ENCODE measurements around the gene FAM83C.

Gene FAM83C

DNA sequence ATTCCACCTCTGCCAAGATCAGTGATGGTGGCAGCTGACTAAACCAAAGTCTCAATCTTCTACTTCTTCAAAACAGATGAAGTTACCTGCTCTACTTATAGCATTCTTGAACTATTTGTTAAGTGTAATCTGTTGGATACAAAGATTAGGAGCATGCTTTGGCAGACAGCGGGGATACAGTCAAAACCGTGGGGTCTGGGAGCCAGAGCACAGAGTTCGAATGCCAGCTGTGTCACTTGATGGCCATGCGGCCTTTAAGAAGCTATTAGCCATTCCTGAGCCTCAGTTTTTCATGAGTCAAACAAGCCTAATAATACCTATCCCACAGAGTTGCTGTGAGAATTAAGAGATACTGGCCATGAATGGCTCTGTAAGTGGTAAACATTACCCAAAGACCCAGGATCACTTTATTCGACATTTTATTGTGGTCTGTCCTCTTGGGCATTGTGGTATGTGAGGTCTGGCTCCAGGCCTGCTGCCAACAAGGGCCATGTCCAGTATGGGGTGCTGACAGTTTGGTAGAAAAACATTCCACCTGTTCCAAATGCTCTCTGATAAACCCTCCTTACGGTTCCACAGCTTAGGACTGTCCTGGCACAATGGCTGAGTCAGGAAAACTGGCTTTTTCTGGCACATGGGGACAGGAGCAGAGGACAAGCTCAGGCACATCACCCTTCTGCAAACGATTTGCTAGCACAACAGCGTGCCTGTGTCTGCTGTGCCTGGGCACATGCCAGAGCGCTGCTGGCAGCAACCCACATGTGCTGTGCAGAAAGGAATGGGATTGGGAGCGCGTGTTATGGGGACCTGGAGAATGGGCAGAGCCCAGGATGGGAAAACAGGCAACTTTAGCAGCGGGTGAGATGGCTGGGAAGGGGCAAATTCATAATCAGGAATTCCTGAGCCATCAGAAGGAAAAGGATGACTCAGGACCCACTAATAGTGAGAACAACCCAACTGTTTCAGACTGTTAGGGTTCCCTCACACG lies 15.7 kb upstream of the FAM83C start:
- DNase-seq (ENCODE audit: low spot score) (peak; percentile 100), ATAC-seq (ENCODE audit: low read depth) (peak; percentile 39)
- Histone ChIP-seq H3K36me3 (ENCODE audit: low read depth) (peaks cover 56% of the 10 kb centered on the region), H3K27me3 (ENCODE audit: insufficient read depth, poor library complexity, severe bottlenecking) (no peaks in the 10 kb centered on the region), H3K4me1 (ENCODE audit: insufficient read depth, poor library complexity, severe bottlenecking) (peaks cover 89% of the 10 kb centered on the region), H3K27ac (ENCODE audit: poor library complexity, severe bottlenecking) (peak overlapping the region; percentile 99), H3K4me3 (ENCODE audit: severe bottlenecking) (no peak overlapping the region), H3K9me3 (ENCODE audit: severe bottlenecking) (no peaks in the 10 kb centered on the region)
- TF ChIP-seq, protein P1, sequence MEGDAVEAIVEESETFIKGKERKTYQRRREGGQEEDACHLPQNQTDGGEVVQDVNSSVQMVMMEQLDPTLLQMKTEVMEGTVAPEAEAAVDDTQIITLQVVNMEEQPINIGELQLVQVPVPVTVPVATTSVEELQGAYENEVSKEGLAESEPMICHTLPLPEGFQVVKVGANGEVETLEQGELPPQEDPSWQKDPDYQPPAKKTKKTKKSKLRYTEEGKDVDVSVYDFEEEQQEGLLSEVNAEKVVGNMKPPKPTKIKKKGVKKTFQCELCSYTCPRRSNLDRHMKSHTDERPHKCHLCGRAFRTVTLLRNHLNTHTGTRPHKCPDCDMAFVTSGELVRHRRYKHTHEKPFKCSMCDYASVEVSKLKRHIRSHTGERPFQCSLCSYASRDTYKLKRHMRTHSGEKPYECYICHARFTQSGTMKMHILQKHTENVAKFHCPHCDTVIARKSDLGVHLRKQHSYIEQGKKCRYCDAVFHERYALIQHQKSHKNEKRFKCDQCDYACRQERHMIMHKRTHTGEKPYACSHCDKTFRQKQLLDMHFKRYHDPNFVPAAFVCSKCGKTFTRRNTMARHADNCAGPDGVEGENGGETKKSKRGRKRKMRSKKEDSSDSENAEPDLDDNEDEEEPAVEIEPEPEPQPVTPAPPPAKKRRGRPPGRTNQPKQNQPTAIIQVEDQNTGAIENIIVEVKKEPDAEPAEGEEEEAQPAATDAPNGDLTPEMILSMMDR (IDR thresholded peaks at IDR 0.05; ENCODE audit: poor library complexity, severe bottlenecking), result no peak

DNA sequence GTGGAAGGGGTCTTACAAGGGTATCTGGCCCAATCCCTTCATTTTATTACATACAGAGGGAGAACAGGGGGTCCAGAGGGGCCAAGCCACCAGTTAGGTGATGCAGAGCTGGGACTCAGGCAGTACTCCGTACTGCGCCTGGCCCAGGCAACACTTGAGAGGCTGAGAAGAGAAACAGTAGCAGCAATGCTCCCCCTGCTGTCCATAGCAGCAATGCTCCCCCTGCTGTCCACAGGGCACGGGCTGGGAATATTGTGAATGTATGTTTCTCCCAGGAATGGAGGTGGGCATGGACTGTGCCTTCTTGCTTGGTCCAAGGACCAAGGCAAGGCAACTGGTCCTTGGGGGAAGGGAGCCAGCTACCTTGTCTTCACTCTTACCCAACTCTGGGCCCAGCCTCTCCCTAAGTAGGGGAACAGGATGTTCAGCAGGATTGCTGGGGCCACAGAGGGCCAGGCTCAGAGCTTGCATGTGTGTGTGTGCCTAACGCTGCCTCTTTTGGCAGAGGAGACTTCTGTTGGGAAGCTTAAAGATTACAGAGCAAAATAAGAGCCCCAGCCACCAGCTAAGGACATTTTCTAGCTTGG lies 14.8 kb upstream of the FAM83C start:
- no peaks in the 10 kb centered on the region for H3K27me3 ChIP-seq (ENCODE audit: insufficient read depth, poor library complexity, severe bottlenecking)
- H3K4me1 ChIP-seq (ENCODE audit: insufficient read depth, poor library complexity, severe bottlenecking), result peaks cover 89% of the 10 kb centered on the region
- peak overlapping the region; percentile 99 for H3K27ac ChIP-seq (ENCODE audit: poor library complexity, severe bottlenecking)
- TF ChIP-seq, protein P1 (IDR thresholded peaks at IDR 0.05; ENCODE audit: poor library complexity, severe bottlenecking), result peak; percentile 95
- peaks cover 51% of the 10 kb centered on the region for H3K36me3 ChIP-seq (ENCODE audit: low read depth)
- H3K9me3 ChIP-seq (ENCODE audit: severe bottlenecking), result no peaks in the 10 kb centered on the region
- DNase-seq (ENCODE audit: low spot score) (peak; percentile 92), ATAC-seq (ENCODE audit: low read depth) (peak; percentile 3)
- H3K4me3 ChIP-seq (ENCODE audit: severe bottlenecking), result no peak overlapping the region

DNA sequence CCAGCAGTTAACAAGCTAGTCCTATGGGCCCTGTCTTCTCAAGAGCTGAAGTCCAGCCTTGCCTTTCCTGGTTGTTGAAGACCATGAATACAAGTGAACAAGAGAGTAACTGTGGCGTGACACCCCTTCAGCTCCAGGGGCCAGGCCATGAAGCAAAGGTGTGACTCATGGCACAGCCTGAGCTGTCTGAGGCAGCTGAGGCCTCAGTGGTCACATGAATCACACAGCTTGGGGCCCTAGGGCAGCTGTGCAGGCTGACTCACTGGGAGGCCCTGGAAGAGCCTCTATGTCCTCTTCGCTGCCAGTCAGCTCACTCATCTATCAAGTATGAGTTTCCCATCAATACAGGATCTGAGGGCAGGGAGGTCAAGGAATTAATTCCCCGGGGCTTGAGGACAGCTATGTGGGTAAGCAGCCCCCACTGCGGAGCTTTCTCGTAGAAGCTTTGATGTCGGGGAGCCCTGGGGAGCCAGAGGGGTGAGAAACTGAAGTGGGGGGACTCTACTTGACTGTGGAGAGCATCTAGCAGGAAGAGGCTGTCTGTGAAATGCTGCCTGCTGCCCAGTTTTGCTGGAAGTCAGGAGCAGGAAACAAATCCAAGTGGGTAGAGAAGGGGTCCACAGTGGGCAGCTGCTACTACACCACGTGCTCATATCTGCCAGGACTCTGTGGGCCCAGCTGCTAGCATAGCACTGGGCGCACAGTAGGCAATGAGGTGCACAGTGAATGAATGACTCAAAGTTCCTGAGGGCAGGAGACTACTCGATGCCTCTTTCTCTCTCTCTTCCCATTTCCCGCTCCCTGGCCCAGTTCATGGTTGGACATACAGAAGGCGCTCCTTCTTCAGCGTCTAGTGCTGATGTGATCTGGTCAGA lies 13.7 kb upstream of the FAM83C start:
- Histone ChIP-seq H3K4me1 (ENCODE audit: insufficient read depth, poor library complexity, severe bottlenecking) (peaks cover 83% of the 10 kb centered on the region), H3K27ac (ENCODE audit: poor library complexity, severe bottlenecking) (peak overlapping the region; percentile 99), H3K4me3 (ENCODE audit: severe bottlenecking) (no peak overlapping the region), H3K36me3 (ENCODE audit: low read depth) (peaks cover 40% of the 10 kb centered on the region), H3K9me3 (ENCODE audit: severe bottlenecking) (no peaks in the 10 kb centered on the region), H3K27me3 (ENCODE audit: insufficient read depth, poor library complexity, severe bottlenecking) (no peaks in the 10 kb centered on the region)
- peak; percentile 100 for DNase-seq (ENCODE audit: low spot score)
- TF ChIP-seq, protein P1 (IDR thresholded peaks at IDR 0.05; ENCODE audit: poor library complexity, severe bottlenecking), result no peak
- peak; percentile 77 for ATAC-seq (ENCODE audit: low read depth)

DNA sequence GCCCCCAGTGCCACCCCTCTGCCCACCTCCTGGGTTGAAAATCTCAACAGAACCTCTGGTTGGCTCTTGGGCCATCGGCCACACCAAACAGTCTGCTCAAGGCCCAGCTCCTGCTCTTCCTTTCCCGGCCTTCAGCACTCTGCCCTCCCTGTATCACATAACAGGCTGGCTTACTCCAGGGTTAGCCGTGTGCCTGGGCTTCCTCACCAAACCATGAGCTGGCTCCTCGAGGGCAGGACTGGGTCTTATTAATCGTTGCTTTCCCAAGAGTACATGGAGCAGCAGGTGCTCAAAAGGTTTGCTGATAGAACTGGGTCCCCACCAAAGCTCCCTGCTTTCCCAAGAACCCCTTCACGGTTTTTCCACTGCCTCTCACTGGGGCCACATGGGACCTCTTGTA lies 12.7 kb upstream of the FAM83C start:
- H3K27me3 ChIP-seq (ENCODE audit: insufficient read depth, poor library complexity, severe bottlenecking), result no peaks in the 10 kb centered on the region
- peak overlapping the region; percentile 99 for H3K27ac ChIP-seq (ENCODE audit: poor library complexity, severe bottlenecking)
- H3K4me3 ChIP-seq (ENCODE audit: severe bottlenecking), result no peak overlapping the region
- no peaks in the 10 kb centered on the region for H3K9me3 ChIP-seq (ENCODE audit: severe bottlenecking)
- ATAC-seq (ENCODE audit: low read depth) (no peak), DNase-seq (ENCODE audit: low spot score) (peak; percentile 75)
- TF ChIP-seq, protein P1 (IDR thresholded peaks at IDR 0.05; ENCODE audit: poor library complexity, severe bottlenecking), result no peak
- peaks cover 38% of the 10 kb centered on the region for H3K36me3 ChIP-seq (ENCODE audit: low read depth)
- peaks cover 79% of the 10 kb centered on the region for H3K4me1 ChIP-seq (ENCODE audit: insufficient read depth, poor library complexity, severe bottlenecking)

All from RWPE2 (cell line).